ENCODE measurements around the gene TELO2.

TELO2 gene

GRCh38 chr16:1553946-1554825, 61.0 kb downstream of the TELO2 start:
- H3K9me3 ChIP-seq (ENCODE audit: control insufficient read depth, insufficient read depth, low read length): no peaks in the 10 kb centered on the region
- H3K4me1 ChIP-seq (ENCODE audit: control insufficient read depth, low read length): no peaks in the 10 kb centered on the region
- H3K79me2 ChIP-seq (ENCODE audit: control insufficient read depth, low read length): no peaks in the 10 kb centered on the region
- H3K4me3 ChIP-seq (ENCODE audit: low read length): no peak overlapping the region
- H3F3A ChIP-seq (ENCODE audit: control insufficient read depth, insufficient read depth): no peaks in the 10 kb centered on the region
- no peaks in the 10 kb centered on the region for H3K36me3 ChIP-seq (ENCODE audit: control insufficient read depth, low read length)
- no peaks in the 10 kb centered on the region for H3K27me3 ChIP-seq (ENCODE audit: control insufficient read depth, low read length)
- no peak overlapping the region for H3K27ac ChIP-seq (ENCODE audit: low read depth, low read length)
- H4K20me1 ChIP-seq (ENCODE audit: control insufficient read depth, insufficient read depth, low read depth, low read length): no peaks in the 10 kb centered on the region
- no peaks in the 10 kb centered on the region for H3K9me2 ChIP-seq (replicated peaks; ENCODE audit: control insufficient read depth, low read length)
- TF ChIP-seq CTCF (IDR thresholded peaks at IDR 0.05; ENCODE audit: low read depth, low read length, poor library complexity, severe bottlenecking) (no peak), EZH2phosphoT487 (IDR thresholded peaks at IDR 0.05; ENCODE audit: borderline replicate concordance, low read length) (no peak)
- H3K4me2 ChIP-seq (ENCODE audit: low read length): no peak overlapping the region

- Histone ChIP-seq H3F3A (ENCODE audit: control insufficient read depth, insufficient read depth) (no peaks in the 10 kb centered on the region), H3K4me3 (ENCODE audit: low read length) (no peak overlapping the region), H3K27ac (ENCODE audit: low read depth, low read length) (no peak overlapping the region), H3K27me3 (ENCODE audit: control insufficient read depth, low read length) (no peaks in the 10 kb centered on the region), H3K9me3 (ENCODE audit: control insufficient read depth, insufficient read depth, low read length) (no peaks in the 10 kb centered on the region), H3K4me2 (ENCODE audit: low read length) (no peak overlapping the region), H3K9me2 (replicated peaks; ENCODE audit: control insufficient read depth, low read length) (no peaks in the 10 kb centered on the region), H3K36me3 (ENCODE audit: control insufficient read depth, low read length) (no peaks in the 10 kb centered on the region), H3K4me1 (ENCODE audit: control insufficient read depth, low read length) (no peaks in the 10 kb centered on the region), H3K79me2 (ENCODE audit: control insufficient read depth, low read length) (no peaks in the 10 kb centered on the region), H4K20me1 (ENCODE audit: control insufficient read depth, insufficient read depth, low read depth, low read length) (no peaks in the 10 kb centered on the region)
- TF ChIP-seq CTCF (IDR thresholded peaks at IDR 0.05; ENCODE audit: low read depth, low read length, poor library complexity, severe bottlenecking) (no peak), EZH2phosphoT487 (IDR thresholded peaks at IDR 0.05; ENCODE audit: borderline replicate concordance, low read length) (no peak)
These were observed 61.8 kb downstream of the TELO2 start for GRCh38 chr16:1554826-1555445.

GRCh38 chr16:1556254-1556653, 63.1 kb downstream of the TELO2 start:
- Histone ChIP-seq H3K4me3 (ENCODE audit: low read length) (no peak overlapping the region), H3K4me2 (ENCODE audit: low read length) (no peak overlapping the region), H3K9me3 (ENCODE audit: control insufficient read depth, insufficient read depth, low read length) (no peaks in the 10 kb centered on the region), H3K79me2 (ENCODE audit: control insufficient read depth, low read length) (no peaks in the 10 kb centered on the region), H3F3A (ENCODE audit: control insufficient read depth, insufficient read depth) (no peaks in the 10 kb centered on the region), H3K27ac (ENCODE audit: low read depth, low read length) (no peak overlapping the region), H3K27me3 (ENCODE audit: control insufficient read depth, low read length) (no peaks in the 10 kb centered on the region), H3K9me2 (replicated peaks; ENCODE audit: control insufficient read depth, low read length) (no peaks in the 10 kb centered on the region), H4K20me1 (ENCODE audit: control insufficient read depth, insufficient read depth, low read depth, low read length) (no peaks in the 10 kb centered on the region), H3K36me3 (ENCODE audit: control insufficient read depth, low read length) (no peaks in the 10 kb centered on the region), H3K4me1 (ENCODE audit: control insufficient read depth, low read length) (no peaks in the 10 kb centered on the region)
- no peak for TF ChIP-seq EZH2phosphoT487 (IDR thresholded peaks at IDR 0.05; ENCODE audit: borderline replicate concordance, low read length)
- no peak for TF ChIP-seq CTCF (IDR thresholded peaks at IDR 0.05; ENCODE audit: low read depth, low read length, poor library complexity, severe bottlenecking)
